GM19025 (cell line): ENCODE measurements around the gene PROZ.
"Not testable (repeated sequence)": the region's sequence is repeated elsewhere in the genome, so short reads cannot be mapped to it uniquely, and the experiment has no call there.

ENCODE experiments used
- ATAC-seq: cut with Tn5 transposase; IDR thresholded peaks from one replicate; pipeline ENCODE4 v1.9.1; 2021; ENCODE audit warnings: mild to moderate bottlenecking, low read depth, moderate library complexity; ENCODE audit not compliant: unreplicated experiment

PROZ gene, protein sequence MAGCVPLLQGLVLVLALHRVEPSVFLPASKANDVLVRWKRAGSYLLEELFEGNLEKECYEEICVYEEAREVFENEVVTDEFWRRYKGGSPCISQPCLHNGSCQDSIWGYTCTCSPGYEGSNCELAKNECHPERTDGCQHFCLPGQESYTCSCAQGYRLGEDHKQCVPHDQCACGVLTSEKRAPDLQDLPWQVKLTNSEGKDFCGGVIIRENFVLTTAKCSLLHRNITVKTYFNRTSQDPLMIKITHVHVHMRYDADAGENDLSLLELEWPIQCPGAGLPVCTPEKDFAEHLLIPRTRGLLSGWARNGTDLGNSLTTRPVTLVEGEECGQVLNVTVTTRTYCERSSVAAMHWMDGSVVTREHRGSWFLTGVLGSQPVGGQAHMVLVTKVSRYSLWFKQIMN

DNA sequence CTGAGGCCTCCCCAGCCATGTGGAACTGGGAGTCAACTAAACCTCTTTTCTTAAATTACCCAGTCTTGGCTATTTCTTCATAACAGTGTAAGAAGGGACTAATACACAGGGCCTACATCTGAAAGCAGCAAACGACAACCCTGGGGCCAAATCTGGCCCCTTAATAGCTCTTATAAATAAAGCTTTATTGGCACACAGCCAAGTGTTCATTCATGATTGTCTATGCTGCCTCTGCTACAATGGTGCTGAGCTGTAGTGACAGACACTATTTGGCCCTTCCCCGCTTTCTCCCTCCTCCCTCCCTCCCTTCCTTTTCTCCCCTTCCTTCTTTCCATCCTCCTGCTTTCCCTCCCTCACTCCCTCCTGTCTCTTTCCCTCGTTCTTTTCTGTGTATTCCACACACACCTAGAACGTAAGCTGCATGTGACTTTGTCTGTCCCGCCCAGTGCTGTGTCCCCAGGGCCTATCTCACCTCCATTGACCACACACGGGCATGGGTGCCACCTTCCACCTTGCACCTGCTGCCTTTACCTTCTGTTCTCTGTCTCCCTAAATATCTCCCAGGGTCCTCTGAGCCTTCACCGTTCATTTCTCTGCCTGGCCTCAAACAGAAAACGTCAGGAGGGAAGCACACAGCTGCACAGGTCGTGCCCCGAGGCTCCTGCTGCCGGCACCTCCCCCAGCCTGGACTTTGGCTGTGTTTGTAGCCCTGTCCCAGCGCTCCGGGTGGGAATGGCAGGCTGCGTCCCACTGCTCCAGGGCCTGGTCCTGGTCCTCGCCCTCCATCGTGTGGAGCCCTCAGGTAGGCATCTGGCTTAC is at the start of gene PROZ:
Gene PROZ (plus strand): TSS at position 720 of the 819 bp plus-strand sequence. CDS start 13 bp downstream, at position 733.
- ATAC-seq = no peak

DNA sequence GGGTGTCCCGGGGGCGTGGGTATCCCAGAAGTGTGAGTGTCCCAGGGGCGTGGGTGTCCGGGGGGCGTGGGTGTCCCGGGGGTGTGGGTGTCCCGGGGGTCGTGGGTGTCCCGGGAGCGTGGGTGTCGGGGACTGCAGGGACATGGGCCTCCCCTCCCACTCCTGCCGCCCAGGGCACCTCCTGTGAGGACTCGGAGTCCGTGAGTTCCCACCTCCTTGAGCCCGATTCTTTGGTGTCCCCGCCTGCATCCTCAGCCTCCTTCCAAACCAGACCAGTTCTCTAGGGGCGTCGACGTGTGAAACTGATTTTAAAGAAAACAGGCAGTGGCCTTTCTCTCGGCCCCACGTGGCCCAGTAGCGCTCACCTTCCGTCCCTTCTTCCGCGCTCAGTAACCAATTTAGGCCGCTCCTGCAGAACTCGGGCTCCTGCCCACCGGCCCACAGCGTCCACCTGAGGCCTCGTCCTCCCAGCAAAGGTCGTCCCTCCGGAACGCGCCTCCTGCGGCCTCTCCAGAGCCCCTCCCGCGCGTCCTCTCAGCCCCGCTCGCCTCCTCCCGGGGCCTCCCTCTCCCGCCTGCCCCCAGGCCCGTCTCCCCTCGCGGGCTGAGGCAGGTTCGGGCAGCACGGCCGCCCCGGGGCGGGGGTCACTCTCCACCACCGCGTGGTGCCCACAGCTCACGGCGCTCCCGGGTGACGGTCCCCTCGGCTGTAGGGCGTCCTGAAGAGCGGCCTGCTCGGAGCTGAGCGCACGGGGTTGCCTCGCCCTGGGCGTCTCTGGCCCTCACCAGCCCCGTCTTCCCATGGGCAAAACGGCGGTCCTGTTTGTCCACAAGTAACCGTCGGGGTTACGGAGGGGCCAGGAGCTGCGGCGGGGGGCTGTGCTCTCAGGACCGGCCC is 49.0 kb upstream of the PROZ start:
- no peak for ATAC-seq

DNA sequence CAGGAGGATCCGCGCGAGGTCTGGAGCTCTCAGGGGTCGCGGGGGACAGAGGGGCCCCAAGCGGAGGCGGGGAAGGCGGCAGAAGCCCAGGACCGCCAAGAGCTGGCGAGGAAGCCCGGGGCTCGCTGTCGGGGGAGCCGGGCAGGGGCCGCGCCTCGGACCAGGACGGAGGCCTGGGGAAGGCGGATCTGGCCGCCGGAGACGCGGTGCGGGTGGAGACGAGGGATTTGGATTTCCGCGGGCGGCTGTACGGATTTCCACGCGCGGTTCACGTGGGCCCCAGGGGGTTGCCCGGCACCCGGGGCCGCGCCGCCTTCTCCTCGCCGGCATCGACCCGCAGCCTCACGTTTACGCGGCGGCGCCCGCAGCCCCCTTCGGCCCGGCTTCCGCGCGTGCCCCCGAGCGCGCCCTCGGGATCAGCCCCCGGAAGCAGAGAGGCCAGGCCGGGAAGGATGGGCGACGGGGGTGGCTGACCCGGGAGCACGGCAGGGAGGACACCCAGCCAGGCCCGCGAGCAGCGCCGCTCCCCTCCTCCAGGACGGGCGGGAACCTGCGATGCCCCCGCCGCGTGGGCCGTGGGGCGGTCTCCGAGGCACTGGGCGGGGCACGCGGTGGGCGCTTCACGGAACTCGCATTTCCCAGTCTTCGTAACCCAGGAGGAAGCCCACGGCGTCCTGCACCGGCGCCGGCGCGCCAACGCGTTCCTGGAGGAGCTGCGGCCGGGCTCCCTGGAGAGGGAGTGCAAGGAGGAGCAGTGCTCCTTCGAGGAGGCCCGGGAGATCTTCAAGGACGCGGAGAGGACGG is 48.2 kb upstream of the PROZ start:
- ATAC-seq = no peak

DNA sequence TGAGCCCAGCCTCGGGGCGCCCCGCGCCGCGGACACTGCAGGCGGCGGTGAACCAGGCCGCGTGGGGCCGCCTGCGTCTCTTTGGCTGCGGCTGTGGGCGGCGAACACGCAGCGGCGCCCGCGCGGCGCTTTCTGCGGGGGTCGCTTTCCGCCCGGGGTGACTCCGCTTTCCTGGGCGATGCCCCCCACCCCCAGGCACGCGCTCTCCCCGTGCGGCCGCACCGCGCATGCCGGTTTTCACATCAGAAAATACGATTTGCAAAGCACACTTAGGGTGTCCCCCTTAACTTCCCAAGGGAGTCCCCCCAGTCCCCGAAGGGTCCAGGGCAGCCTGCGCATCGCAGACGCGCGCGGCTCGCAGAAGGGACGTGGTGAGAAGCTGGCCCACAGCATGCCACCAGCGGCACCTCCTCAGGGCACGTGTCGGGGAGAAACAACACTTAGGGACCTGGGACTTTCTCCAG is 47.6 kb upstream of the PROZ start:
- no peak for ATAC-seq

DNA sequence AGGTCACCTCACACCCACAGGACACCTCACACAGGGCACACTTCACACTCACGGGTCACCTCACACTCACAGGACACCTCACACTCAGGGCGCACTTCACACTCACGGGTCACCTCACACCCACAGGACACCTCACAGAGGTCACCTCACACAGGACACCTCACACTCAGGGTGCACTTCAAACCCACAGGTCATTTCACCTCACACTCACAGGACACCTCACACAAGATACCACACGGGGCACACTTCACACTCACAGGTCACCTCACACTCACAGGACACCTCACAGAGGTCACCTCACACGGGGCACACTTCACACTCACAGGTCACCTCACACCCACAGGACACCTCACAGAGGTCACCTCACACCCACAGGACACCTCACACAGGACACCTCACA is 46.6 kb upstream of the PROZ start:
- not testable (repeated sequence) for ATAC-seq

DNA sequence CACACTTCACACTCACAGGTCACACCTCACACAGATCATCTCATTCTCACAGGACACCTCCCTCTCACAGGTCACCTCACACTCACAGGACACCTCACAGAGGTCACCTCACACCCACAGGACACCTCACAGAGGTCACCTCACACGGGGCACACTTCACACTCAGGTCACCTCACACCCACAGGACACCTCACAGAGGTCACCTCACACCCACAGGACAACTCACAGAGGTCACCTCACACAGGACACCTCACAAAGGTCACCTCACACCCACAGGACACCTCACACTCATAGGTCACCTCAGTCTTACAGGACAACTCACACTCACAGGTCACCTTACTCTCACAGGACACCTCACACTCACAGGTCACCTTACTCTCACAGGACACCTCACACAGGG is 46.0 kb upstream of the PROZ start:
- ATAC-seq = not testable (repeated sequence)

DNA sequence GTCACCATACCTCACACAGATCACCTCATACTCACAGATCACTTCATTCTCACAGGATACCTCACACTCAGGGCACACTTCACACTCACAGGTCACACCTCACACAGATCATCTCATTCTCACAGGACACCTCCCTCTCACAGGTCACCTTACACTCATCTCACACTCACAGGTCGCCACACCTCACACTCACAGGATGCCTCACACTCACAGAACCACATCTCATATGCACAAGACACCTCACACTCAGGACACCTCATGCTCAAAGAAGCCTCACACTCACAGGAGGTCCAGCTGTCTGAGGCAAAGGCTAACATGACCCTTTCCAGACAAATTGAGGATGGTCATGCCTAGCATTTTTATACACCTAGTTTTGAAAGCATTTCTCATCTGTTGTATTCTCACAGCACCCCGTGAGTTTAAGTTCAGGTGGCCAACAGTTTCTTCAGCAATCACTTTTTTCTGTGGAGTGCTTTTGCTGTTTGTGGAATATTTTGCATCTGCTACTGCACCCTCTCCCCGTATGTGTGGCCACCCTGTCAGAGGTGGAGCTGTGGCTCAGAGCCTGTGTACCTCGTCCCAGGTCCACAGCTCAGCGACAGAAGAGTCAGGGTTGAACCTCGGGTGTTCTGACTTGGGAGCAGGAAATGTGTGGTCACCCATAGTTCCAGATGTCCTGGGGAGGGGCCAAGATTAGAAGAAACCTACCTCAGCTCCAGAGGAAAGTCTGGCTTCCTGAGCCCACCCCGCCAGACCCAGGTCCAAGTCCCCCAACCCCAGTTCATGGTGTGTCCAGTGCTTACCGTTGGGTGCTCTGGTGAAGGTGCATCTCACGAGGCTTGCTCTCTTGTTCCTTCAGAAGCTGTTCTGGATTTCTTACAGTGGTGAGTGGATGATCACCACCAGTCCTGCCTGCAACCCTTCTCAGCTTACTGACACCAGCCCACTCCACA is 45.3 kb upstream of the PROZ start:
- no peak for ATAC-seq

DNA sequence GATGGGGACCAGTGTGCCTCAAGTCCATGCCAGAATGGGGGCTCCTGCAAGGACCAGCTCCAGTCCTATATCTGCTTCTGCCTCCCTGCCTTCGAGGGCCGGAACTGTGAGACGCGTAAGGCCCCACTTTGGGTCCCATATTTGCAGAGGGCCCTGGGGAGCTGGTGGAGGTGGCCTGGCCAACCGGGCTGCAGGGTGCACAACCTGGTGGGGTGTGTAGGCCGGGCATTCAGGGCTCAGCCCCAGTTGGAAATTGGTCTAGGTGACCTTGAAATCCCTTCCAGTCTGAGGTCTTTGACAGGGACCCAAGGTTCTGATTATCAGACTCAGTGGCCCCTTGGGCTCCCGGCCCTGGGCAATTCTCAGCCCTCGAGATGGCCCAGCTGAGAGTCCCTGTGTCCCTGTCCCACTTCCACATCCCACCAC is 44.6 kb upstream of the PROZ start:
- no peak for ATAC-seq

DNA sequence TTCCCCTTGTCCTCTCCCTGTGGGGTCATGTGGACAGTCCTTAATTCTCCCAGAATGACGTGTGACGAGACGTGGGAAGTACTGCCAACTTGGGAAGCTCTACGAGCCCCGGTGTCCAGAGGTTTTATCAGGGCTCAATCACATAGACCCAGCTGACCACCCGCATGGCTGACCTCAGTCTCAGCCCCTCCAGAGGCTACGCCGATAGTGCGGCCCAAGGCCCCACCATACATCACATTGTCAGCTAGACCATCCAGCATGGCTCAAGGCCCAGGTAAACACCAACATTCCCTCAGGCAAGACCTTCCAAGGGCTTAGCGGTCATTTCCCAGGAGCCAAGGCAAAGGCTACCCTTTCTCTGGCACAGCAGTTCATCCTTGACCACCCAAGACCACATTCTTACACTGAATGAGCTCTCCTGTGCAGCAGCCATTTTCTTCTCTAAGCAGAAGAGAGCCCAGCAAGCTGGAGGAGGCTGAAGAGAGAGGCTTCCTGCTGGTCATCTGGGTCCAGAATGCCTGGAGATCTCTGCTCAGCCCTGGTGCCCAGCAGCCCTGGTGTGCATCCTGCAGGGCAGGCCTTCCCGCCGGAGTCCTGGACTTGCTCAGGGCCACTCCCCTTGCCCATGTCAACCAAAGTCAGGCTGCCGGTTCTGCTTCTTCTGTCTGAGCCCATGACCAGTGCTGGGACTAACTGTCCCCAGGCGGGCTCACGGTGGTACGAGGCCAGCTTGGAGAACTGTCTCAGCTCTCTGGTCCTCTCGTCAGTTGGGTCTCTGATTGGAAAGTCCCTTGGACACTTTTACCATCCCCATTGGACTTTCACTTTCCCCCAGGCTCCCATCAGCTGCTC is 43.7 kb upstream of the PROZ start:
- ATAC-seq = no peak

DNA sequence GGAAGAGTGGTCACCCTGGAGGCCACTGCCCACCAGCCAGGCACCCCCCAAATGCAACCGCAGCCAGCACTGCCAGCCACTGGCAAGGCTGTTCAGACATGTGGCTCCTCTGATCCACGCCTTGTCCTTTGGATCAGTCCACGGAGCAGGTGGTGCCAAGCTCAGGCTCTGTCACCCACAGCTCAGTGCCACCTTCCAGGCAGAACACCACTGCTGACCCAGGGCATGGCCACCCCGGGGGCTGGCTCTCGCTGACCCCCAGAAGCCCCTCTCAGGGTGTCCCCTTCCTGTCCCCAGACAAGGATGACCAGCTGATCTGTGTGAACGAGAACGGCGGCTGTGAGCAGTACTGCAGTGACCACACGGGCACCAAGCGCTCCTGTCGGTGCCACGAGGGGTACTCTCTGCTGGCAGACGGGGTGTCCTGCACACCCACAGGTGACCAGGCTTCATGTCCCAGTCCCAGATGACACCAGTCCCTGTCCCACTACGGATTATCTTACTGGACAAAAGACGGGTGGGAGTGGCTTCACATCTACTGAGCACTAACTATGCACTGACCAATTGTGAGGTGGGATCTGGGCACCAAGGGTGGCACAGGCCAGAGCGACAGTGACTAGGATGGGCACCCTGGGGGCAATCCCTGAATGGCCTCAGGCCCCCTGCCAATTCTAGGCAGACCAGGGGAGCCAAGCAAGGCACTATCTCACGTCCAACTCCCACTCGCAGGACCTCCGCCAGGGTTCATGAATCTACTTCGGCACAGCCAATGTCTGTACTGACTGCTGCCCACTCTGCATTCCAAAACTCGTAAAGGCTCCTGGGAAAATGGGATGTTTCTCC is 42.9 kb upstream of the PROZ start:
- no peak for ATAC-seq

DNA sequence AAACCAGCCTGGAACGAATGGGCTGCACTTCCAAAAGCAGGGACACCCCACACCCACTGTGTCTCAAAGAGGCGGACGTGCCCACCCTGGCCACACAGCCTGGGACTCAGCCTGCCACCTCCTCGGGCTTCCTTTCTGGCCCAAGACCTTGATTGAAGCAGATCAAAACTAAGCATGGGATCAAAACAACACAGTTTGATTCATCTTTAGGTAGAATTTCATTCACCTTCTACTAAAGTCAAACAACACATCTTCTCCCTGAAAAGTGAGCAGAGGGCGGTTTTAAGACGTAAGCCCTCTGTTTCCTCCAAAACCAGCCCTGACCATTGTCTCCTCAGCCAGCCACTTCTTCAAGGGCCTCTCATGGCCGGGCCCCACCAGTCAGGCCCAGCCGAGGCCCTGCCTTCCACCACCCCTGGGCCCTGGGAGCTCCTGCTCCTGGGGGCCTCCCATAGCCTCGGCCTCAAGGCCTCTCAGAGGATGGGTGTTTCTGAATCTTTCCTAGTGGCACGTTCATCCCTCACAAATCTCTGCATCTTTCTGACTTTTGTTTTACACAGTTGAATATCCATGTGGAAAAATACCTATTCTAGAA is 42.1 kb upstream of the PROZ start:
- ATAC-seq = no peak

DNA sequence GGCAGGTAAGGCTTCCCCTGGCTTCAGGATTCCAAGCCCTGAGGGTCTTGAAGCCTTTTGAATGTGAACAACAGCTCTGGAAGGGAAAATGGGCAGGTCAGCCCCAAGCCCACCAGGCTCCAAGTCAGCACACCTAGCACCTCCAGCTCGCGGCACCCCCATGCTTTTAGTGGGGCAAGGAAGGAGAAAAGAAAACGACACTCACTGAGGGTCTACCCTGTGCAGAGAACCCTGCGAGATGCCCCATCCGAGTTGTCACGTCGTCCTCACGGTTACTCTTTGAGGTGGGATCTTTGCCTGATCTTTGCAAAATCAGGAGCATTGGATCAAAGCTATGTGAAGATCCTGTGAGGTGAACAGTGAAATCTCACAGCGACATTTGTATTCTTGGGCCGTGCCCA is 41.6 kb upstream of the PROZ start:
- no peak for ATAC-seq

DNA sequence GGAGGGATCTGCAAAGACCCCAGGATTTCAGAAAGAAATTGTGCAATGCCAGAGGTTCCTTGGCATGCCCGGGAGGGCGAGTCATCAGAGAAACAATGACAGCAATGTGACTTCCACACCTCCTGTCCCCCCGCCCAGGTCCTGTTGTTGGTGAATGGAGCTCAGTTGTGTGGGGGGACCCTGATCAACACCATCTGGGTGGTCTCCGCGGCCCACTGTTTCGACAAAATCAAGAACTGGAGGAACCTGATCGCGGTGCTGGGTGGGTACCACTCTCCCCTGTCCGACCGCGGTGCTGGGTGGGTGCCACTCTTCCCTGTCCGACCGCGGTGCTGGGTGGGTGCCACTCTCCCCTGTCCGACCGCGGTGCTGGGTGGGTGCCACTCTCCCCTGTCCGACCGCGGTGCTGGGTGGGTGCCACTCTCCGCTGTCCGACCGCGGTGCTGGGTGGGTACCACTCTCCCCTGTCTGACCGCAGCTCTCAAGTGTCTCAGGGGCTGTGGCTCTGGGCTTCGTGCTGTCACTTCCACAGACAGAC is 41.0 kb upstream of the PROZ start:
- no peak for ATAC-seq

DNA sequence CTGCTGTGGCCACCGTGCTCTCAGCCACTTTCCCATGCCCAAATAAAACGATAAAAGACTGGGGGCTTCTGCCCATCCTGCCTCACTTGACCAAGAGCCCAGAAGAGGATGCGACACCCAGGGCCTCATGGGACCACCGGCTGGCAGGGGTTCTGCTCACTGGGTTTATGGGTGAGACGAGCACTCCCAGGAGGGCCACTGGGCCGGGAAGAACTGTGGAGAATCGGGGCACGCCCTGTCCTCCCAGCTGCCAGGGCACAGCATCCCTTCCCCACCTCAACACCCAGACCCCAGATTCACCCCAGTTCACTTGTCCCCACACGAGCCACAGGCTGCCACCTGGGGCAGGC is 40.6 kb upstream of the PROZ start:
- no peak for ATAC-seq

DNA sequence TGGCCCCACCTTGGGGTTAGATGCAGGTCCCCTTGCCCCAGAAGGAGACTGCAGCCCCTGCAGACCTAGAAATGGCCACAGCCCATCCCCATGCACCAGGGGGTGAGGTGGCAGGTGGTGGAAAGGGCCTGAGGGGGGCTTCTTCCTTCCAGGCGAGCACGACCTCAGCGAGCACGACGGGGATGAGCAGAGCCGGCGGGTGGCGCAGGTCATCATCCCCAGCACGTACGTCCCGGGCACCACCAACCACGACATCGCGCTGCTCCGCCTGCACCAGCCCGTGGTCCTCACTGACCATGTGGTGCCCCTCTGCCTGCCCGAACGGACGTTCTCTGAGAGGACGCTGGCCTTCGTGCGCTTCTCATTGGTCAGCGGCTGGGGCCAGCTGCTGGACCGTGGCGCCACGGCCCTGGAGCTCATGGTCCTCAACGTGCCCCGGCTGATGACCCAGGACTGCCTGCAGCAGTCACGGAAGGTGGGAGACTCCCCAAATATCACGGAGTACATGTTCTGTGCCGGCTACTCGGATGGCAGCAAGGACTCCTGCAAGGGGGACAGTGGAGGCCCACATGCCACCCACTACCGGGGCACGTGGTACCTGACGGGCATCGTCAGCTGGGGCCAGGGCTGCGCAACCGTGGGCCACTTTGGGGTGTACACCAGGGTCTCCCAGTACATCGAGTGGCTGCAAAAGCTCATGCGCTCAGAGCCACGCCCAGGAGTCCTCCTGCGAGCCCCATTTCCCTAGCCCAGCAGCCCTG is 40.0 kb upstream of the PROZ start:
- ATAC-seq = no peak
